ENCODE measurements around the gene NACC2.

DNA sequence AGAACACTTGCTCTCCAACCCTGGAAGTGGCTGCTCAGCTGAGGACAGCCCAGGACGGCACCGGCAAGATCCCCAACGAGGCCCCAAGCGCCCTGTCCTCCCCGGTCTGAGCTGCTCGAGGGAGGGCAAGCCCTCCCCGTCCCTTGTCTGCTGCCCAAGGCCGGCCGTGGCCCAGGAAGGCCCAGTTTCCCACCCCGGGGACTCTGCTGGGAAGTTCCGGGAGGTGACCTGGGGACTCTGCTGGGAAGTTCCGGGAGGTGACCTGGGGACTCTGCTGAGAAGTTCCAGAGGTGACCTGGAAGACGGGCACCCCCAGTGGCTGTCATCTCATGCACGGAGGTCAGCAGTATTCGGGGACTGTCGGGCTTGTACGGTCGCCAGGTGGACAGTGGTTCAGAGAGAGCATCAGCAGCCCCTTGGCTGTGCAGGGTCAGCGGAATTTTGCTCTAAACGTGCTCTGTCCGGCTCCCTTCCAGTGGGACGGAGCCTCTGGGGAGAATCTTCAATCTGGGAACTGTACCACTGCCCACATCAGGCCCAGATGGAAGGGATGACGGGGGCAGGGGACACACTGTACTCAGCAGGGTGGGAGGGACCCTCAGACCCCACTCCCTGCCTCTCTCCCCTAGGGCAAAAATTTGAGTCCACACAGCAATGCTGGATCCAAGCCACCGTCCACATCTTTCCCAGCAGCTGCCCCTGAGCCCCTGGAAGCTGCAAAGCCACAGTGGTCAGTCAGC is 7.2 kb downstream of the NACC2 start:
- TF ChIP-seq, protein P1, sequence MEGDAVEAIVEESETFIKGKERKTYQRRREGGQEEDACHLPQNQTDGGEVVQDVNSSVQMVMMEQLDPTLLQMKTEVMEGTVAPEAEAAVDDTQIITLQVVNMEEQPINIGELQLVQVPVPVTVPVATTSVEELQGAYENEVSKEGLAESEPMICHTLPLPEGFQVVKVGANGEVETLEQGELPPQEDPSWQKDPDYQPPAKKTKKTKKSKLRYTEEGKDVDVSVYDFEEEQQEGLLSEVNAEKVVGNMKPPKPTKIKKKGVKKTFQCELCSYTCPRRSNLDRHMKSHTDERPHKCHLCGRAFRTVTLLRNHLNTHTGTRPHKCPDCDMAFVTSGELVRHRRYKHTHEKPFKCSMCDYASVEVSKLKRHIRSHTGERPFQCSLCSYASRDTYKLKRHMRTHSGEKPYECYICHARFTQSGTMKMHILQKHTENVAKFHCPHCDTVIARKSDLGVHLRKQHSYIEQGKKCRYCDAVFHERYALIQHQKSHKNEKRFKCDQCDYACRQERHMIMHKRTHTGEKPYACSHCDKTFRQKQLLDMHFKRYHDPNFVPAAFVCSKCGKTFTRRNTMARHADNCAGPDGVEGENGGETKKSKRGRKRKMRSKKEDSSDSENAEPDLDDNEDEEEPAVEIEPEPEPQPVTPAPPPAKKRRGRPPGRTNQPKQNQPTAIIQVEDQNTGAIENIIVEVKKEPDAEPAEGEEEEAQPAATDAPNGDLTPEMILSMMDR (IDR thresholded peaks at IDR 0.05 in 4 of 5, conservative IDR thresholded peaks at IDR 0.05 in 1 of 5) = no peak
- no peak for TF ChIP-seq POLR2A (IDR thresholded peaks at IDR 0.05)

Data from gastrocnemius medialis (tissue), 4 donors.